Anterior cingulate cortex (tissue), 58 donors: Measurements from ENCODE around the gene ZNF141.
"Not testable (repeated sequence)": the region's sequence is repeated elsewhere in the genome, so short reads cannot be mapped to it uniquely, and the experiment has no call there.

Experiments
- DNase-seq, 58 donors: peaks; one replicate each; lab custom pipeline; 2025; lab: John Stamatoyannopoulos, UW

ZNF141 gene

DNA sequence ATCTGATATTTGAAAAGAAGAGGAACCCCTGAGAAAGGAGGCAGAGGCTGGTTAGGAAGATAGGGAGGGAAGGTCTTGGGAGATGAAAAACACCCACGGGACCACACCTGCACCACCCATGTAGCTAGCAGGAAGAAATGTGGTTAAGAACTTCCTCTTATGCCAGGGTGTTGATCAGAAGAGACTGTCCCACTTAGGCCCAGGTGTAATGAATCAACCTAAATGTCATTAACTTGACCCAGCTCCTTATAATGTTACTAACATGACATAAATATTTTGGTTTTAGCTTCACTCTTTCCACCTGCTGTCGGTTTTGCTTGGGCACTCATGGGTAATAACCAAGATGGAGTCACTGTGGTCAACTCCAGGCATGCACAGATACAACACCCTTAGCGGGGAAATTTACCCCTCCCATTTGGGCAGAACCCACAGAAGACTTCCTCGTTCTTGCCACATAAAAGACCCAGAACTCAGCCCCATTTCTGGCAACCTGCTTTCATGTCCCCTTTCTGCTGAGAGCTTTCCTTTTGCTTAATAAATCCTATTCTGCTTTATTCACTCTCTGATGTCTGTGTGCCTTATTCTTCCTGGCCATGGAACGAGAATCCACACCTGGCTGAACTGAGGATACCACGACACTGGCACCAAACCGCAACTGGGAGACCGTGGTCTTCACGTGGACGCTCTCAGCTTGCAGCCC, 46.8 kb downstream of the ZNF141 start:
- DNase-seq: no peak

DNA sequence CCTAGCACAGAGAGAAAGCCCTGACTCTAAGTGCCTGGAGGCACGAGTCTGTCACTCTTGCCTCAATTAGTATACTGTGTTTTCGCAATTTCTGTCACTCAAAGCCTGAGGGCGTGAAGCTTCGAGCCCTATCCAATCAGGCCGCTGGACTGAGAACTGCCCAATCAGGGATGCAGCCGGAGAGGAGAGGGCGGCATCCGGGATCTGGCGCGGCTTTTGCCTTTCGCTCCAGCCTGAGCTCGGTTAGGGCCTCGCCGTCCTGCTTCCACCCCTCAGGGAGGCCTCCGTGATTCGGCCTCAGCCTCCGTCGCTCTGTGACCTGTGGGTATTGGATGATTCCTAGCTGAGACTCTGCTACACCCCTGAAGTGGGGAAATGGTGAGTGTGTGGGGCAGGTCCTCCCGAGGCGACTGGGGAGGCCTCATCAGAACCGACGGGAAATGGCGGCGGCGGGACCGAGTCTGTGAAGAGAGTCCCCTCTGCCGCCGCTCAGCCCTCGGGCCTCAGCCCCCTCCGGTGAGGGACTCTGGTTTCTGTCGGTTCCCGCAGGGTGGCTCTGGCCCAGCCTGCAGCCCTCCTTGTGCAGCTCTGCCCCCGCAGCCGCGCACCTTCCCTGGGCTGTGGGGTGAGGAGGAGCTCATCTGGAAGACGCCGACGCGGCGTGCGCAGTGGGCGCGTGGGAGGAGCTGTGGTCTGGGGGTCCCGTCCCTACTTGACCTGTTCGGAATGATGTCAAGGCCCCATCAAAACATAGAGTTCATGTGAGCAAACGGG, 48.5 kb downstream of the ZNF141 start:
- DNase-seq: peak in 1 of 58 donors; percentile 17

- no peak for DNase-seq
Observed at GRCh38 chr4:386708-387105, 49.1 kb downstream of the ZNF141 start.

GRCh38 chr4:404006-404405, 66.4 kb downstream of the ZNF141 start:
- DNase-seq: no peak

- DNase-seq: not testable (repeated sequence)
Observed at GRCh38 chr4:408321-408720, 70.7 kb downstream of the ZNF141 start.

DNA sequence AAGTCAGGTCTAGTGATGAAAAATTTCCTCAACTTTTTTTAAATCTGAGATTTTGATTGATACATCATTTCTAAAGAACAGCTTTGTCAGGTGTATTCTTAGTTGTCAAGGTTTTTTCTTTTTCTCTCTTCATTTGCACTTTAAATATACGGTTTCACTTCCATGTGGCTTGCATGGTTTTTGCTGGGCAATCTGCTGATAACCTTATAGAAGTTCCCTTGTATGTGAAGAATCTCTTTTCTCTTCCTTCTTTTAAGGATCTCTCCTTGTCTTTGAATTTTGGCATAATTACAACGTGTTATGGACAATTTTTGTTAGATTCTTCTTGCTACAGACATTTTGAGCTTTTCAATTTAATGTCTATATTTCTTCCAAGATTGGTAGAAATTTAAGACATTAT, 85.0 kb downstream of the ZNF141 start:
- no peak for DNase-seq
